ENCODE measurements around the gene SCART1. TPM values are rescaled to one million over a fixed set of nuclear protein-coding genes. Genes with fewer than 3 reads are reported as not detected.
"Not testable (repeated sequence)": the region's sequence is repeated elsewhere in the genome, so short reads cannot be mapped to it uniquely, and the experiment has no call there.

SCART1 gene
- total RNA-seq, 1 donor from 2014 or later, result 4.7 TPM

DNA sequence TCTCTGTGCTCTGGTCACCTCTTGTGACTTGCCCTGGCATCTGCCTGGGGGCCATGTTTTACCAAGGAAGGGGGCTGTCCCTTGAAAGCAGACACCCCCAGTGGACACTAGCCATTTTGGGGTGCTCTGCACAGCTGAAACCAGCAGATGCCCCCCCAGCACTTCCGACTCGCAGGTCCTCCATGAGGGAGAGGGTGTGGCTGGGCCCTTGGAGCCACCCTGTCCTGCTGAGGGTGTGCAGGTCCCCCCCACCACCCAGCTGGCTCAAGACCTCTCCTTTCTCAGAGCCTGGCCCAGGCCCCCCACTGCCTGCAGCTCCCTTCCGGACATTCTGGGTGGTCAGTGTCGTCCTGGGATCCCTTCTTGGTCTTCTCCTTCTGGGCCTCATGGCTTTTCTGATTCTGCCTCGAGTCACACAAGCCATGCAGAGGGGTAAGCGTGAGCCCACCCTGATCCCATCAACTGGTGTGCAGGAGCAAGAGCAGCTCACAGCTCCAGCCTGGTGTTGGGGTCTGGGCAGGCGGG is 12.3 kb downstream of the SCART1 start:
- no peak for DNase-seq (ENCODE audit: low spot score)
- intact Hi-C loops (cut with DNase I), result no loop called here

DNA sequence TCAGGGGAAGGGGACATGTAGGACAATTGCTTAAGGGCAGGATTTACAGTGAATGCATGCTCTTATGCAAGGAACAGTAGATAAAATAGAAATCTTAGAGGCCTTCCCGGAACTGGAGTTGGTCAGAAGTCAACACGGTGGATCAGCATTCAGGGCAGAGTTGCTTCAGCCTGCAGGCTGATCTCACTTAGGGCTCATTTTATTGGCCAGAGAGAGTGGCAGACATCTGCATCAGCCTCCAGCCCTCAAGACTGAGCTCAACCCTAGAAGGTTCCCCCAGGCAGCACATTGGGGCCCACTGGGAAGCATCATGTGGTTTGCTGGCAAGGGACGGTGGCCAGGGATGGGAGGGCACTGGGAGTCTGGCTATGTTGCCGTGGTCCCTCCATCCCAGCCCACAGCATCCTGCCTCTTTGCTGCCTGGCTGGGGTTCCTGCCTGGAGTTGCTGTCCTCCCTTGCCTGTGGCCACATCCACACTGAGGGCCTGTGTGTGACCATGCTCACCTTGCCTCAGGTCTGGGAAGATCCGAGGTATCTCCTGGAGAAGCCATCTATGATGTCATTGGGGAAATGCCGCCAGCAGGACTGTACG is 13.0 kb downstream of the SCART1 start:
- DNase-seq (ENCODE audit: low spot score) (no peak), ATAC-seq (no peak)
- intact Hi-C loops (cut with DNase I), result no loop called here

More for the DNA sequence above, 12.3 kb downstream of the SCART1 start:
- ATAC-seq, result no peak

DNA sequence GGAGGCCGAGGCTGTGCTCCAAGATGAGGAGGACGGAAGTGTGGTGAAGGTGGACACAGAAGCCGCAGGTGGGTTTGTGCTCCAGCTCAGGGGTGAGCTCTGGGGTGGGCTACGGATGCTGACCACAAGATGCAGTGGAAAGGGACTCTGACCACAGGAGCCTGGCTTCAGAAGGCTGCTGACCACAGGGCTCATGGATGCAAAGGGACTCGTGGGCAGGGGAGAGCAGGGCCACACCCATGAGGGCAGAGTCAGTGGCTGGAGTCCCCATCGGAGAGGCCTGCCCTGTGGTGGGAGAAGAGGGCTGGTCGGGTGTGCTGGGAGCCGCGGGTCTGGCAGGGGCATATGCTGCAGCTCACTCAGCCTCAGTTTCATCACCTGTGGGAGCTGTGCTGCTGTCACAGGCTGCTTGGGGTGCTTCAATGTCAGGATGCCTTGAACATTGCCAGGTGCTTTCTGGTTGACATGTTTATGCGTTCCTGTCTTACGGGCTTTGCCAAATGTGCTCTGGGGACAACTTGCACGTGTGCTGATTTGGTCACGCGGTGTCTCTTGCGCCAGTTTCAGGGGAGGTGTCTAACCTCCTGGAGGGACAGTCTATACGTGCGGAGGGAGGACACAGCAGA is 13.7 kb downstream of the SCART1 start:
- no peak for ATAC-seq
- intact Hi-C loops (cut with DNase I), result no loop called here
- DNase-seq (ENCODE audit: low spot score), result no peak

DNA sequence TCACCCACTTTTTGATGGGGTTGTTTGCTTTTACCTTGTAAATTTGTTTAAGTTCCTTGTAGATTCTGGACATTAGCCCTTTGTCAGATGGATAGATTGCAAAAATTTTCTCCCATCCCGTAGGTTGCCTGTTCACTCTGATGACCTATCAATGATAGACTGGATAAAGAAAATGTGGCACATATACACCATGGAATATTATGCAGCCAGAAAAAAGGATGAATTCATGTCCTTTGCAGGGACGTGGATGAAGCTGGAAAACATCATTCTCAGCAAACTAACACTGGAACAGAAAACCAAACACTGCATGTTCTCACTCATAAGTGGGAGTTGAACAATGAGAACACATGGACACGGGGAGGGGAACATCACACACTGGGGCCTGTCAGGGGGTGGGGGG is 15.5 kb downstream of the SCART1 start:
- DNase-seq (ENCODE audit: low spot score); intact Hi-C loops (cut with DNase I); ATAC-seq: not testable (repeated sequence)

DNA sequence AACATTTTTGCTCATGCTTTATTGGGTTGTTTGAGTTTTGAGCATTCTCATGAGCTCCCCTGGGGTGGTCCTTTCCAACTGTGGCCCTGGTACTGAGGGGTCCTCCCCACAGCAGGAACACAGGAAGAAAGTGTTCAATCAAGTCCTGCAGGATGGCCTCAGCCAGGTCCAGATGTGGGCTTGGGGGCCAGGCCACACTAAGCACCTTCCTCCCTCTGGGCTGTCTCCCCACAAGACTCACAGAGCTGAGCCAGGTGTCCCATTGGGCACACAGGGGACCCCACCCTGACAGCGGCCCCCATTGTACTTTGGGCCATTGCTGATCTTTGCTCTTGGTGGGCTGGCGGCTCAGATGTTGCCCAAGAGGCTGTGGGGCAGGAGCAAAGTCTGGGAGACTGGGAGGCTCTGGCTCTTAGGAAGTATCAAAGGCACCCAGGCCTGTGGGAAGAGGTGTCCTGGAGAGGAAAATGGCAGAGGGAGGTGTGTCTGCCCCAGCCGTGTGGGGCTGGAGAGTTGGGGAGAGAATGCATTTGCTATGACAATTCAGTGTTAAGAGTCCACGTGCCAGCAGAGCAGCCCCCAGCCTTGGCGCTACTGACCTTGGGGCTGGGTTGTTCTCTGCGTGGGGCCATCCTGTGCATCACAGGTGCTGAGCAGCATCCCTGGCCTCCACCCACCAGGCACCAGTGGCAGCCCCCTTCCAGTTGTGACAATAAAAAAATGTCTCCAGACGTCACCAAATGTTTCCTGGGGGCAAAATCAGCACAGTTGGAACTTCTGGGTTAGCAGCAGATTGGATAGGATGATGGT is 17.8 kb downstream of the SCART1 start:
- ATAC-seq, result no peak
- intact Hi-C loops (cut with DNase I), result no loop called here
- no peak for DNase-seq (ENCODE audit: low spot score)

DNA sequence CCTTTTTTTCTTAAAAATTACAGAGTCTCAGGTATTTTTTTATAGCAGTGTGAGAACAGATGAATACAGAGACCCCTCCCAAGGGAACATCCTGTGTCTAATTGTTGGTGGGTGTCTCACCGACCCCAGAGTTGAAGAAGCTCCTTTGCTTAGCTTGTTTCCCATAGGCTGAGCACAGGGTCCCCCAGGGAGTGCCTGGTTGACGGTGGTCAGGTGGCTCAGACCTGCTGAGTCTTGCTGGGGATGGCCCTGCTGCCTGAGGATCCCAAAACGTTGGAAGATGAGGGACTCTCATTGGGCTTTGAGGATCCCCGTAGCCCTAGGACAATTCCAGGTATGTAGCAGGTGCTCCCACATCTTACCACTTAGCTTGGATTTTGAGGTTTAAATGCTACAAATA is 19.5 kb downstream of the SCART1 start:
- no peak for ATAC-seq
- no peak for DNase-seq (ENCODE audit: low spot score)
- intact Hi-C loops (cut with DNase I), result no loop called here

DNA sequence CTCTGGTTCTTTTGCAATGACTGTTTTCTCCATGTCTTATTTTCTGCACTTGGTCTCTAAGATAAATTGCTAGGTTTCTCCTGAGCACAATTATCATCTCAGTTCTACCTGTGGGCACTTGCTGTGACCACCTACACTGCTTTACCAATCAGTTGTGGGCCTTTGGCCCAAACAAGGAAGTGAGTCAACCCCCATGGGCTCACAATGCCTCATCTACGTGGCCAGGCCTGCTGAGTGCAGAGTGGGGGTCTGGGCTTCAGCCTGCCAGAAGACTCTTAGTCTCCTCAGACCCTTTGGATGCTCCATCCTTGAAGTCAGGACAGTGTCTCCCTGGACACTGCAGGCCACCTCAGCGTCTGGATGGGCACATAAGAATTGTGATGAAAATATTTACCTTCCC is 20.3 kb downstream of the SCART1 start:
- intact Hi-C loops (cut with DNase I), result no loop called here
- DNase-seq (ENCODE audit: low spot score), result no peak
- ATAC-seq, result no peak

DNA sequence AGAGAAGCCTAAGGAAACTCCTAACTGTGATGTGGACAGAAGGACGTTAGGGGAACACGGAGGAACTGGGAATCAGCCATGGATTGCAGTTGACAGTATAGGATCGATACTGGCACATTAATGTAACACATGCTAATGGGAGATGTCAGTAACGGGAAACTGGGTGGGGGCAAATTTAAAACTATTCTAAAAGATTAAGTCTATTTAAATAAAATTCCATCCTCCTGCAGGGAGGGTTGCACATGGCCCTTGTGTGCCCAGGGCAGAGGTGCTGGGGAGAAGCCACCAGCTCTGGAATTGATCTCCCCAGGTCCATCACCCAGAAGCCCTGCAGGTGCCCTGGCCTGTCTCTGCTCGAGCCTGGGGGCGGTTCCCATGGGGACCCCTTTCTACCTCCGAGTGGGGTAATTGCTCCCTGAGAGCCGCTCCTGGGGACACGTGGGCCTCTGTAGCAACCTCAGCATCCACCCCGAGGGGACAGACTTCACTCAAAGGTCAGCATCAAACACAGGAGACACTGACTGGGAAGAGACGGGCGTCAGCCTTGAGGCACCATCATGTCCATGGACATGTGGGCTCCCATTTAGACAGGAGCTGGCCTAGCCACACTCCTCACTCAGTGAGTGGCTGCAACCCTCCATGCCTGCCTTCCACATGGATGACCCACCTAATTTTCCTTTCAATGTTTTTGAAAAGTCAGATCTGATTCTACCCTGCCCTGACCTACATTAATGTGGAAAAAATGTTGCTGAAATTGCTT is 21.1 kb downstream of the SCART1 start:
- ATAC-seq (no peak), DNase-seq (ENCODE audit: low spot score) (no peak)
- intact Hi-C loops (cut with DNase I), result no loop called here

DNA sequence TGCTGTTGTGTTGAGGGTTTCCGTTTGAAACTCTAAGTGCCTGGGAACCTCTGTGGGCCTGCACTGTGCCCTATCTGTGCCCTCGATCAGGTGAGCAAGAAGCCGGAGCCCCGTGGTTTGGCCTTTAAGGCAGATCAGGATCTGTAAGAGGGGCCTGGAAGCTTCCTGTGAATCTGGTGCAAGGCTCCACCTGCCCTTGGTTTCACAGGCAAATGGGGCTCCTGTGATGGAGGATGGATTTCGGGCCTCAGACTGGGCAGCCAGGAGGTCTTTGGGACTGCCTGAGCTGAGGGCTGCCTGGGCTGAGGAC is 21.6 kb downstream of the SCART1 start:
- intact Hi-C loops (cut with DNase I), result no loop called here
- DNase-seq (ENCODE audit: low spot score) (no peak), ATAC-seq (no peak)

DNA sequence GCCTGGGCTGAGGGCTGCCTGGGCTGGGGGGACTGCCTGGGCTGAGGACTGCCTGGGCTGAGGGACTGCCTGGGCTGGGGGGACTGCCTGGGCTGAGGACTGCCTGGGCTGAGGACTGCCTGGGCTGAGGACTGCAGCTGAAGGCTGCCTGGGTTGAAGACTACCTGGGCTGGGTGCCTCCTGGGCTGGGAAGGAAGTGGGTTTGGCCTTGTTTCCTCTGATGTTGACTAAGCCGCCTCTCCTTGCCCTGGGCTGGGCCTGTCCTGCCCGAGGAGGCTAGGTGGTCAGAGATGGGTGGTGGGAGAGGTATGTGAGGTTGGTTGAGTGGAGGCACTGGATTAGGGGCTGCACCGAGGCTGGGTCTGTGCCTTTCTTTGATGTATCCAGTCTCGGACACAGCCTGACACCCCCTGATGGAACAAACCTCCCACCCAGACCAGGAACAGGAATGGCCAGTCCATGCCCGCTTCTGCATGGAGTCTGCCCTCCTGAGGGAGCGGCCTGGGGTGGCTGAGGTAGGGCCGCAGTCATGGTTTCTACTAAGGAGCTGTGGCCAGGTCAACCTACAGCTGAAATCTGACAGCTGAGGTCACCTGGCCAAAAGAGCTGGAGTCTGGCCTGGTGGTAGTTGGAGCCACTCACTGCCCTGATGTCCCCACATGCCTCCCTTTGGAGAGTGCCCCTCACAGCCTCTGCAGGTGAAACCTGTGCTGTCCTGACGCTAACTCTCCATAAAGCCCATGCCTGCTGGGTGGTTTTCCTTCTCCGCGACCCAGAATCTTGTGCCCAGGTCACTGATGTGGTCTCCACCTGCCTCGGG is 22.3 kb downstream of the SCART1 start:
- ATAC-seq, result no peak
- intact Hi-C loops (cut with DNase I), result no loop called here

DNA sequence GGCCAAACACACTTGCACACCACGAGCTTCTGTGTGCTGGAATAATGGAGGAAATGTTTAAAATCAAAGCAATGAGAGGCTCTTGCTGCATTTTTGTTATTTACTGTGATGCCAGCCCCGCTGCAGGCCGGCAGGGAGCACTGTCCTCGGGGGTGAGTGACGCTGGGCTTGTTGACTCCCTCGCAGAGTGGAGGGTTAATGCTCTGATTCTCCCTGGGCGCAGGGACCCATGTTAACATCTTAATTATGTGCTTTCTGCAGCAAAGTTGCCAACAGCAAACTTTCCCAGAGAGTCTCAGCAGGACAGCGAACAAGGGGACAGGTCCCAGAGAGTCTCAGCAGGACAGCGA is 22.9 kb downstream of the SCART1 start:
- intact Hi-C loops (cut with DNase I), result no loop called here
- no peak for DNase-seq (ENCODE audit: low spot score)
- ATAC-seq, result no peak

More for the DNA sequence above, 22.3 kb downstream of the SCART1 start:
- DNase-seq (ENCODE audit: low spot score), result no peak

DNA sequence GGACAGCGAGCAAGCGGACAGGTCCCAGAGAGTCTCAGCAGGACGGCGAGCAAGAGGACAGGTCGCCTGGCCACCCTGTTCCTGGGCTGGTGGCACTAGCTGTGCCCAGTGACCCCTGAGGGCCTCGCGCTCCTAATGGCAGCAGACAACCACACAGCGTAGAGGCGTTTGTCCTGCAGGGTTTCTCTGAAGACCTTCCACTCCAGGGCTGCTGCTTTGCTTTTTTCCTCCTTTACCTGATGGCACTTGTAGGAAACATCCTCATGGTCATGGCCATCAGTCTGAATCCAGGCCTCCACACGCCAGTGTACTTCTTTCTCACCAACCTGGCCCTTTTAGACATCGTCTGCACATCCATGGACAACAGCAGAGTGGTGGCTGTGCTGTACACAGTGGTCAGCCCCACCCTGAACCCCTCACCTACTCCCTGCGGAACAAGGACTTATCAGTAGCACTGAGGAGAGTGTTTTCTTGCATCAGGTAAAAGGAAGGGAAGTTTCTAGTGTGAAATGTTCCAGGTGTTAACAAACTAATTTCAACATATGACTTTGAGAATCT is 27.4 kb downstream of the SCART1 start:
- DNase-seq (ENCODE audit: low spot score), result no peak
- intact Hi-C loops (cut with DNase I), result no loop called here

DNA sequence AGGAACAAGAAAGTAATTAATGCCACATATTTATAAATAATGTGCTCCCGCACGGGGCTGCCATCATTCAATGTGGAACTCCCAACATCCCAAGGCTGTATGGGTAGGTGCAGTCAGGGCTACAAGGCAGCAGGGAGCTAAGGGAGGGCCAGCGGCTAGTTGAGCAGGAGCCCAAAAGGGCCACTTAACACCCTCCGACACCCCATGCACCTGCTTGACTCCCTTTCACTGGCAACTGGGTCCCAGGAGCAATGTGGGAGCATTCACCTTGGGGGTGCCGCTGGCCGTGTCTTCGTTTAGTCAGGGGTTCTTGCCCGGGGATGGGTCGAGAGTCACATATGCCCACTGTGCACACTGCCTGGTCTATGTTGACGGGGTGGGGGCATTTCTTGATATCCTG is 27.9 kb downstream of the SCART1 start:
- ATAC-seq (no peak), DNase-seq (ENCODE audit: low spot score) (no peak)
- intact Hi-C loops (cut with DNase I), result no loop called here

More for the DNA sequence above, 27.4 kb downstream of the SCART1 start:
- ATAC-seq, result no peak

DNA sequence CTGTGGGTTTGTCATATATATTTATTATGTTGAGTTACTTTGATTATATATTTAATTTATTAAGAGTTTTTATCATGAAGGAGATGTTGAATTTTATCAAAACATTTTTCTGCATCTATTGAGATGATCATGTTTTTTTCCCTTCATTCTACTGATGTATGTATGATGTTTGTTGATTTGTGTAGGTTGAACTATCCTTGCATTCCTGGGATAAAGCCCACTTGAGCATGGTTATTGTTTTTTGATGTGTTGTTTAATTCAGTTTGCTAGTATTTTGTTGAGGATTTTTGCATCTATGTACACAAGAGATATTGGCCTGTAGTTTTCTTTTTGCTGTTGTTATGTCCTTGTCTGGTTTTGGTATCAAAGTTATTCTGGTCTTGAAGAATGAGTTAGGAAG is 31.1 kb downstream of the SCART1 start:
- DNase-seq (ENCODE audit: low spot score), result no peak
- ATAC-seq, result no peak
- intact Hi-C loops (cut with DNase I), result no loop called here

DNA sequence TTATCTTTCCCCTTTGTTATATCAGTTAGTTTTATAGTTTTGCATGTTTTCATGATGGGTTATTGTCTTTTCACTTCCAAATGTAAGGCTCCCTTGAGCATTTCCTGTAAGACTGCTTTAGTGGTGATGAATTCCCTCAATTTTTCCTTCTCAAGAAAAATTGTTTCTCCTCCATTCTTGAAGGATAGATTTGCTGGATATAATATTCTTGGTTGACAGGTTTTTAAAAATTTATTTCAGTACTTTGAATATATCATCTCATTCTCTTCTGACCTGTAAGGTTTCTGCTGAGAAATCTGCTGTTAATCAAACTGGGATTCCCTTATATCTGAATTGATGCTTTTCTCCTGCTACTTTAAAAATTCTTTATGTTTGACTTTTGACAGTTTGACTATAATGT is 33.3 kb downstream of the SCART1 start:
- no peak for DNase-seq (ENCODE audit: low spot score)
- intact Hi-C loops (cut with DNase I), result no loop called here

DNA sequence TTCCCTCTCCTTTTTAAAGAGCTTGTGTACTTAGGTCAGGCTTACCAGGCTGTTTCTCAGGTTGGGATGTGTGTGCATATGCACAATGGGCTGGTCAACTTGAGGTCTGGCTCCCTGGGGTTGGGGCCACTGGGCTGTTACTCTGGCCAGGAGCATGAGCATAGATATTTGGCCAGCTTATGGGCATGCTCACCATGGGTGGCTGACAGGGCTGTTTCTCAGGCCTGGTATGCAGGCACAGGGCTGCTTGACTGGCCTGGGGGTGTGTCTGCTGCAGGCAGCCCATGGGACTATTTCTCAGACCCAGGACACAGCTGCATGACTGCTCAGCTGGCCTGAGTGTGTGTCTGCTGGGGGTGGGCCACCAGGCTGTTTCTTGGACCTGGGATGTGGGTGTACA is 34.6 kb downstream of the SCART1 start:
- no peak for ATAC-seq
- DNase-seq (ENCODE audit: low spot score), result no peak
- intact Hi-C loops (cut with DNase I), result no loop called here

More for the DNA sequence above, 33.3 kb downstream of the SCART1 start:
- ATAC-seq, result no peak

DNA sequence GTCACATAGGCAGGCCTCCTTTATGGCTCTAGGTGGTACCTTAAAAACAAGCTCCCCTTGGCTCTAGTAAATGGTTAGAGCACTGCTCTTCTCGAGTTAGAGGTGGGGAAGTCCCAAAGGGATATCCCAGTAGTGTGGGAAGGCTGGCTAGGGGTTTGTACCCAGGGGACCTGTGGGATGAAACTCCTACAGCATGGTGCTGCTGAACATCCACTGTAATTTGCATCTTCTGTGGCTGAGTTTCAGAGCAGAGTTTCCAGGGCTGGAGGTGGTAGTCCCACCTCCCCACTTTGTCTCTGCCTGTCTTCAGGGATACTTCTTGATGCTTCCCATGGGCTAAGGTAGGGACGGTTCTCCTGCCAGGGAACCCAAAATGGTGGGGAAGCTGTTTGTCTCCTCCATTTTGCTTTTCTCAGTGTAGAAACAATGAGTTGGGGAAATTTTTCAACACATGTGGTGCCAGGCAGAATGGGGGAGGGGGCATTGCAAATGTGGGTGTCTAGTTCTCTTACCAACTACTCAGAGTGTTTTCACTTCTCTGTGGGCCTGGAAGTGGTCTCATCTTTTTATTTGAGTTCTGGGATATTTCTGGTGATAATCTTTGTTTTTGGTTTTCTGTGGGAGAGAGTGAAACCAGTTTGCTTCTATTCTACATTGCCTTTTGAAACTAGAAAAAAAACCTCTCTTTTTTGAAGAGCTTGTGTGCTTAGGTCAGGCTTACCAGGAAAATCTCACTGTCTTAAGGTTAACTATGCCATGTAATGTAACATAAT is 36.3 kb downstream of the SCART1 start:
- intact Hi-C loops (cut with DNase I), result no loop called here
- DNase-seq (ENCODE audit: low spot score) (no peak), ATAC-seq (no peak)

DNA sequence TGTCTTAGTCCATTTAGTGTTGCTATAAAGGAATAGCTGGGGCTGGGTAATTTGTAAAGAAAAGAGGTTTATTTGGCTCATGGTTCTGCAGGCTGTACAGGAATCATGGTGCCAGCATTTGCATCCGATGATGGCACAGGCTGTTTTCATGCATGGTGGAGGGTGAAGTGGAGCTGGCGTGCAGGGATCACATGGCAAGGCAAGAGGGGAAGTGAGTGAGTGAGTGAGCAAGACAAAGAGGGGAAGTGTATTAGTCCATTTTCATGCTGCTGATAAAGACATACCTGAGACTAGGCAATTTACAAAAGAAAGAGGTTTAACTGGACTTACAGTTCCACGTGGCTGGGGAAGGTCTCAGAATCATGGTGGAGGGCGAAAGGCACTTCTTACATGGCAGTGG is 39.8 kb downstream of the SCART1 start:
- ATAC-seq; DNase-seq (ENCODE audit: low spot score); intact Hi-C loops (cut with DNase I): not testable (repeated sequence)

Data from sciatic nerve (tissue), 2 donors.